Anterior cingulate cortex (tissue), 58 donors: ENCODE data around the gene PLEKHH2.

ENCODE experiments used
- DNase-seq, 58 donors: peaks; one replicate each; lab custom pipeline; 2025; lab: John Stamatoyannopoulos, UW

Gene PLEKHH2

DNA sequence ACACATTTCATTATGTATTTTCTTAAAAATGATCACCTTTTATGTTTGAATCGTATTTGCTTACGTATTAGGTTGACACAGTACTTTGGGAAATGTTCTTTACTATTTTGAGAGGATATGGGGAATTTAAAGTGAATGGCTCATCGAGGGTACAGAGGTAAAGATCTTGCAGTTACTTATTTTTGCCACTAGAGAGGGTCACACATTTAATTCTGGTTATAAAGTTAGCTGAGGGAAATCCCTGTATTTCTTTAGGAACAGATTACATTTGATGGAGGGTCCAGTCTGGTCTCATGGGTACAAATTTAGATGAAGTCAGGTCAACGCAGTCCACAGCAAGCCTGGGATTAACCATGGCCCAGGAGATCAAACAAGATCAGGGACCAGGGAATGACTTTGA, 161.2 kb downstream of the PLEKHH2 start:
- no peak for DNase-seq

DNA sequence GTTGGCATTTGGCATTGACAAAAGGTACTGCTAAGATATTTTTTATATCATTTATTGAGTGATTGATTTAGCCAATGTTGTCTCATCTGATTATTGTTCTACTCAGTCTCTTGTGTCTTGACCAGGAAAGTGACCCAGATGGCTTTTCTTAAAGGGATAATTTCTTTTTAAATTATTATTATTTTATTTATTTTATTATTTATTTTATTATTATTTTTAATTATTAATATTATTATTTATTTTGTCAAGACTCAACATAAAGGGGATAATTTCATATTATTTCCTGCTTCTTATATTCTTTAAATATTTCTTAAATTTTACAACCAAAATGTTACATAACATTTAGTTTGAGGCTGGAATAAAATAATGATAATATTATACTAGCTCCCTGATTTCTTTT, 163.8 kb downstream of the PLEKHH2 start:
- DNase-seq: no peak

DNA sequence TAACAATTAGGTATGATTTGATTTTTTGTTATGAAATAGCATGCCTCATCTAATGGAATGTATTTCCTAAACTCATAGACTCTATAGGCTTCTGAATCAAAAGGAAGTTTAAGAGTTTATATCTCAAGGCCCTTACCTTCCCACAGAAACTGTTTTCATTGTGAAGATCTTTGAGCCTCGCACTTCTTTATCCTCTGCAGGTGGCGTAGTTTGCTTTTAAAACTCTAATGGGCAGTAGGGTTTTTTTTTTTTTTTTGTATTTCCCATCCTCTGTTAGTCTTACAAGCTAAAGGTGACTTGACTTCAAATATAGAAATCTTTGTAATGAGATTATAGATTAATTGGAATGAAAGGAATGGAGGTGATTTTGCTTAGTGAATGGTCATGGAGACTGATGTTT, 165.1 kb downstream of the PLEKHH2 start:
- DNase-seq: no peak

DNA sequence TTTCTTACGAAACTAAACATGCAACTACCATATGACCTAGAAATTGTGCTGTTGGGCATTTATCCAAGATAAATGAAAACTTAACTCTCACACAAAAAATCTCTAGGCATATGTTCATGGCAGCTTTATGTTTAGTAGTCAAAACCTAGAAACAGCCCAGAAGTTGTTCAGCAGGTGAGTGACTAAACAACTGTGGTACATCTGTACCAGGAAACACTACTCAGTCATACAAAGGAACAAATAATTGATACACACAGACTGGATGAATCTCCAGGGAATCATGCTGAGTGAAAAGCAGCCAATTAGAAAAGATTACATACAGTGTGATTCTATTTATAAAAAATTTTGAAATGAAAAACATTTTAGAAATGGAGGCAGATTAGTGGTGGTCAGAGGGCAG, 166.1 kb downstream of the PLEKHH2 start:
- no peak for DNase-seq

DNA sequence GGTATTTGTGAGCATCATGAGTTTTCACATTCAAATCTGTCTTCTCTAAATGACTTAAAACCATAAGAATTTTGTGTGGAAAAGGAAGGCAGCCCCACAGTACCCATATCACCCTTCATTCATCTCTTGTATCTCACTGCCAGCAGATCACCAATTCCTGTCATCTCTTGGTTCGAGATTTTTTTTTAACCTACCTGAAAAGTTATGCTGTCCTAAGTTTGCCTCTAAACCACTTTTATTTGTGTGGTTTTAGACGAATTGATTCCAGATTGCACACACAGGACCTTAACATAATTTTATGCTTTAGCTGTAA, 169.6 kb downstream of the PLEKHH2 start:
- no peak for DNase-seq

DNA sequence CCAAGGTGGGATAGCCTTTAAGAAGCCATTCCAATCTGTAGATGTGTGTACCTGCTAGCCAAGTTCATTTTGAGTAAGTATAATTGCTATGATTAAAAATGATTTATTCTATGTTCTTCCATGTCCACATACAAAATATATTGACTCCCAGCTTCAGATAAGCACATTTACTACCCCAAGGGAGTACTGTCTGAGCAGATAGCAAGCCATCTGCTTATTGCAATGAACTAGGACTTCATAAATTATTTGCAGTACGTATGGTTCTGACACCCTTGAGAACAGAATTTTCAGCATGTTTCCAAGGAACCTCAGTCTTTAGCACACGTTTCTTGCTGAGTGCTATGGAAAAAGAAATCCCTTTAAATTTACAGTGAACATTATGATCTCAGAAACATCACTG, 173.4 kb downstream of the PLEKHH2 start:
- DNase-seq: peak in 2 of 58 donors; percentile 11 to 29

DNA sequence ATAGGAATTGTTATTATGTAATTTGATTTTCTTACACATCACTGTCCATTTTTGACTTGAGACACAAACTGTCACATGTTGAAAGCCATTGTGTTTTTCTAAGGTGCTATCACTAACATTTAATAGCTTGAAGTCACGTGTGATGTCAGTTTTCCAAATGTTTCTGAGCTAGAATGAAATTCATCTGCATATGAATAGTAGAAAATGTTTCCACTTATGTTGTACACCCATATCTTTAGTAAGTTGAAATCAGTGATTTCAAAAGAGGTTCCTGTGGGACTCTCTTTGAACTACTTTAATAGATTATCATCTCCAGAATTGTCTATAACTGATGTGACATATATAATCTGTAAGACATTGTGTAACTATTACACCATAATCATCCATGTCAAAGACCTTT, 173.8 kb downstream of the PLEKHH2 start:
- no peak for DNase-seq

DNA sequence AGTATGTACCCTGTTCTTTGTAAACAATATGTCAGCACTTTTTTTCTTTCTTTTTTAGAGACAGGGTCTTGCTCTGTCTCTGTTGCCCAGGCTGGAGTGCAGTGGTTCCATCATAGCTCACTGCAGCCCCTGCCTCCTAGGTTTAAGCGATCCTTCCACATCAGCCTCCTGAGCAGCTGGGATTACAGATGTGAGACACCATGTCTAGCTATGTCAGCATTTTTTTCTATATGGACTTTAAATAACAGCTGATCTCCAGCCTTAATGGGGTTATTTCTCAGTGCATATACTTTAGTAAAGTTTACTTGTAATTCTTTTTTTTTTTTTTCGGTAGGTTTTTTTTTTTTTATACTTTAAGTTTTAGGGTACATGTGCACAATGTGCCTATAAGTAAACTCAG, 174.9 kb downstream of the PLEKHH2 start:
- DNase-seq: no peak

DNA sequence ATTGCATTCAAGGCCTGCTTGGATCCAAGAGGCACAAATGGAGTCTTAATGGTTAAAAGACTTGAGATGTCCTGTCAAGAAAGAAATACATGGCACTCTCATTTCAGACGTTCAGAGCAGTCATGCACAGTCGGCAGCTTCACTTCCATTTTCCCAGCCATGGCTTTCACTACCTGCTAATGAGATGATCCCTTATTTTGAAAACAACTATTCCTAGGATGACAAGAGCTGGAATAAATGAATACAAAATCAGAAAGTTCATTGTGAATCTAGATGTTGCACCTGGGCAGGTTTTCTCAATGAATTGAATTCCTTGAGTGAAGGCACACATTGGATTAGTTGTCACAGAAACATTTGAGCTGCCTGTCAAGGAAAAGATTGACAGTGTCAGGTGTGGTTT, 175.9 kb downstream of the PLEKHH2 start:
- DNase-seq: no peak

DNA sequence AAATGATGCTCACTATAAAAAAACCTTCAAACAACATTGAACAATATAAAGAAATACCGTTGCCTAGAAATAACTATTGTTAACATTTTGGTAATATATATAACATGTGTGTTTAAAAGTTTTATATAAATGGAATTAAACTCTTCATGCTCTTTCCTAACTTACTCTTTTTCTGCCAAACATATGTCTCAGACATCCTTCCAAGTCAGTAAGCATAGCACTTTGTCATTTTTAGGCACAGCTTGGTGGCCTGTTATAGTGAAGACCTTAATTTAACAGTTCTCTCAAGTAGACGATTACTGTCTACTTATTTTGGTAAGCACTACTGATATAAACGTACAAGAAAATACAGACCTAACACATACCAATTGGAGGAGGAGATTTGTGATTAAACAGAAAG, 177.7 kb downstream of the PLEKHH2 start:
- DNase-seq: no peak
